Stimulated activated CD4-positive, alpha-beta T cell treated with anti-CD3 and anti-CD28 coated beads, Interleukin-4, amount 100 ng/mL, for 48 hours (primary cell): Measurements from ENCODE around the gene MERTK.
"Not testable (repeated sequence)": the region's sequence is repeated elsewhere in the genome, so short reads cannot be mapped to it uniquely, and the experiment has no call there.

Source experiments
- DNase-seq, 2 donors: peaks; one replicate each; pipeline ENCODE4 v3.0.0-alpha.2; 2020; ENCODE audit warnings: low read depth in 2 of 2

The MERTK gene

GRCh38 chr2:112007493-112007892, 109.1 kb downstream of the MERTK start:
- DNase-seq = no peak

GRCh38 chr2:112008910-112009485, 110.6 kb downstream of the MERTK start:
- no peak for DNase-seq

GRCh38 chr2:112010751-112011150, 112.3 kb downstream of the MERTK start:
- DNase-seq = no peak

- DNase-seq = no peak
These were observed 114.1 kb downstream of the MERTK start for GRCh38 chr2:112012556-112012955.

- DNase-seq = no peak
These were observed 120.4 kb downstream of the MERTK start for GRCh38 chr2:112018846-112019245.

- DNase-seq = no peak
These were observed 121.2 kb downstream of the MERTK start for GRCh38 chr2:112019569-112019982.

GRCh38 chr2:112020561-112020960, 122.2 kb downstream of the MERTK start:
- DNase-seq = no peak

GRCh38 chr2:112021290-112021689, 122.9 kb downstream of the MERTK start:
- no peak for DNase-seq

- DNase-seq = no peak
These were observed 123.4 kb downstream of the MERTK start for GRCh38 chr2:112021781-112022231.

GRCh38 chr2:112023707-112024106, 125.3 kb downstream of the MERTK start:
- DNase-seq = no peak

GRCh38 chr2:112024231-112024630, 125.8 kb downstream of the MERTK start:
- DNase-seq = no peak

- DNase-seq = no peak
These were observed 126.6 kb downstream of the MERTK start for GRCh38 chr2:112024896-112025491.

- no peak for DNase-seq
These were observed 128.1 kb downstream of the MERTK start for GRCh38 chr2:112026509-112026908.

- no peak for DNase-seq
These were observed 129.4 kb downstream of the MERTK start for GRCh38 chr2:112027767-112028166.

- no peak for DNase-seq
These were observed 130.8 kb downstream of the MERTK start for GRCh38 chr2:112029164-112029563.

- DNase-seq = no peak
These were observed 133.2 kb downstream of the MERTK start for GRCh38 chr2:112031473-112032223.

GRCh38 chr2:112032224-112032586, 133.8 kb downstream of the MERTK start:
- DNase-seq = no peak

GRCh38 chr2:112032689-112033465, 134.5 kb downstream of the MERTK start:
- DNase-seq = no peak

GRCh38 chr2:112033600-112033999, 135.2 kb downstream of the MERTK start:
- DNase-seq = no peak

- DNase-seq = no peak
These were observed 136.5 kb downstream of the MERTK start for GRCh38 chr2:112034924-112035323.

- no peak for DNase-seq
These were observed 137.4 kb downstream of the MERTK start for GRCh38 chr2:112035786-112036185.

GRCh38 chr2:112039556-112039955, 141.1 kb downstream of the MERTK start:
- DNase-seq = not testable (repeated sequence)
